Measurements from ENCODE around the gene KIDINS220. TPM values are rescaled to one million over a fixed set of nuclear protein-coding genes. Genes with fewer than 3 reads are reported as not detected.

KIDINS220 gene
- total and polyA plus RNA-seq, 2 of the 13 experiments (the other 11 are each of a cell fraction or from before 2014, with no cell fraction given), result 25.2 to 32.3 TPM

GRCh38 chr2:8836971-8837794 lies at the start of gene KIDINS220 (continued):
- TF ChIP-seq FUBP1 (CRISPR knock-in tag; IDR thresholded peaks at IDR 0.05; ENCODE audit: borderline replicate concordance), result no peak
- TF ChIP-seq ZNF362 (CRISPR knock-in tag; IDR thresholded peaks at IDR 0.05; ENCODE audit: borderline replicate concordance), result peak; percentile 51; the same call in 1 of the 2 replicates
- TF ChIP-seq IKZF4 (CRISPR knock-in tag; IDR thresholded peaks at IDR 0.05; ENCODE audit: borderline replicate concordance, low read depth, not compliant biosample characterization), result peak; percentile 73
- TF ChIP-seq RCOR2 (CRISPR knock-in tag; IDR thresholded peaks at IDR 0.05), result no peak
- no peak for TF ChIP-seq ZFP36L1 (CRISPR knock-in tag; IDR thresholded peaks at IDR 0.05)
- TF ChIP-seq USF2 (IDR thresholded peaks at IDR 0.05; ENCODE audit: low read depth, low read length), result peak; percentile 83
- peak; percentile 90; the same call in 1 of the 2 replicates for TF ChIP-seq USF2 (CRISPR knock-in tag; IDR thresholded peaks at IDR 0.05; ENCODE audit: borderline replicate concordance)
- TF ChIP-seq SP4 (CRISPR knock-in tag; IDR thresholded peaks at IDR 0.05), result peak; percentile 81
- TF ChIP-seq KLF16 (CRISPR knock-in tag; IDR thresholded peaks at IDR 0.05), result peak in 1 of 2 experiments; percentile 57; a peak in 1 of 4 replicates

Data from HepG2 (cell line).